Esophagus squamous epithelium (tissue), 4 donors: ENCODE measurements around the gene ACAP2.

Experiments used
- CTCF ChIP-seq, 6 experiments: fragments of 450-650 bp in 4 of 6; fragments of 200-600 bp in 2 of 6; sonication (generic) in 2 of 6; IDR thresholded peaks; one replicate each; pipeline ENCODE4 v1.5.1; 2016 to 2019; ENCODE audit warnings: antibody characterized with exemption in 6 of 6, mild to moderate bottlenecking in 4 of 6, moderate library complexity in 4 of 6
- POLR2A ChIP-seq, 4 donors: fragments of 450-650 bp; IDR thresholded peaks; one replicate each; pipeline ENCODE4 v1.6.1; 2017; ENCODE audit warnings: antibody characterized with exemption in 4 of 4, mild to moderate bottlenecking in 4 of 4, moderate library complexity in 3 of 4

DNA sequence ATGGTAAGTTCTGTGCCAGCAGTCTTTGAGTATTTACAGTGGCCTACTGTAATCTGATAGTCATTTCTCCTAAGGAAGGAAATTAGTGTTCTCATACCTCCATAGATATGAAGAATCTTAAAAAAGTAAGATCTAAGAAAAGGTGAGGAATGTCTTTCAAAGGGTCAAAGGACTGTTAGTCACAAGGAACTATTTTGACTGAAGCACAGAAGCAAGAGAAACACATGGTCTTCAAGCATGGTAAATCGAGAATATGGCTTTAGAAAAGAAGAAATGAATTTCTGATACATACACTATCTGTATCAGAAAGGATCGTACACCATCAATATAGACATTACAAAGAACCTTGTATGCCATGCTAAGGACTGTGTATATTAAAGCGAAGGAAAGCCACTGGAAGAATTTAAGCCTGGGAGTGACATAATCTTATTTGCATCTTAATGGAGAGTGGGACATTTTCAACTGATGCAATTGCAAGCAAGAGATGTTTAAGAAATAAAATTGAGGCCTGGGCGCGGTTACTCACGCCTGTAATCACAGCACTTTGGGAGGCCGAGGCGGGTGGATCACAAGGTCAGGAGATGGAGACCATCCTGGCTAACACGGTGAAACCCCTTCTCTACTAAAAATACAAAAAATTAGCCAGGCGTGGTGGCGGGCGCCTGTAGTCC, 5.5 kb upstream of the ACAP2 start:
- TF ChIP-seq CTCF (IDR thresholded peaks at IDR 0.05) (no peak), POLR2A (IDR thresholded peaks at IDR 0.05) (no peak)
